NCI-H146 treated with DMSO at 0.1 percent for 48 hours (cell line): Measurements from ENCODE around the gene DIPK1B.

ENCODE experiments used
- DNase-seq: peaks from one replicate; lab custom pipeline; 2025; ENCODE audit not compliant: unreplicated experiment; lab: John Stamatoyannopoulos, UW

DIPK1B gene

GRCh38 chr9:136686534-136686793, 25.9 kb upstream of the DIPK1B start:
- no peak for DNase-seq

DNA sequence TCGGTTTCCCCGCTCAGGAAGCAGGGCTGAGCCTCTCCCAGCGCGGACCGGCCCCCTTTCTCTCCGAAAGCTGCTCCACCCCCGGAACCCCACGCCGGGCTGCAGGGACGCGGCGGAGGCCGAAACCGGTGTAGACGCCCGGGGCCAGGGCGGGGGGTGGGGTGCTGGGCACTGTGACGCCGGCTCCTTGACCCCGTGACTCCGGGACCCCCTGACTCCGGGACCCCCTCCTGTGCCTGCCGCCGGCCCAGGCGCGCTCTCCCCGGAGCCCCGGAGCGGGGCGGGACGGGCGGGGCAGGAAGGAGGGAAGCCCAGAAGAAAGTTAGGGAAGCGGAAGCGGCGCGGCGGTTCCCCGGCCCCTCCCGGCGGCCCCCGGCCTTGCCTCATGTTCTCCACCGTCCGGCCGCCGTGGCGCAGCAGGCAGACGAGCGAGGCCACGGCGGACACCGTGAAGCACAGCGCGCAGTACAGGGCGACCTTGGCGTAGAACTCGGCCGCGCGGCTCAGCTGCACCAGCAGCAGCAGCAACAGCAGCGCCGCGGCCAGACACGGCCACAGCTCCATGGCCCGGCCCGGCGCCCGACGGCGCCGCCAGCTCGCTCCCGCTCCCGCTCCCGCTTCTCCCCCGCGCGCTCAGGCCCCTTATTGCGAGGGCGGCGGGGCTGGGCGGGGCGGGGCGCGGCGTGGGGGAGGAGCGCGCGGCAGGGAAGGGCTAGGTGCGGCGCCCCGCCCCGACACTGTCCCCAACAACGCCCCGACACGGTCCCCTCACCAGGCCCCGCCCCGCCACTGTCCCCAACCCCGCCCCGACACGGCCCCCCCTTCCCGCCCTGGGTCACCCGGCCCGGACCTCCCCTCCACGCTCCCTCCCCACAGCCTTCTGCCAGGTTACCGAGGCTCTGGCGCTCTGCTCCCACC, 25.3 kb upstream of the DIPK1B start, which contains the start of gene AGPAT2:
TSS of gene AGPAT2 (minus strand) at position 664 of the 918 bp plus-strand sequence. CDS start at position 564, 100 bp downstream.
- peak; percentile 31 for DNase-seq

DNA sequence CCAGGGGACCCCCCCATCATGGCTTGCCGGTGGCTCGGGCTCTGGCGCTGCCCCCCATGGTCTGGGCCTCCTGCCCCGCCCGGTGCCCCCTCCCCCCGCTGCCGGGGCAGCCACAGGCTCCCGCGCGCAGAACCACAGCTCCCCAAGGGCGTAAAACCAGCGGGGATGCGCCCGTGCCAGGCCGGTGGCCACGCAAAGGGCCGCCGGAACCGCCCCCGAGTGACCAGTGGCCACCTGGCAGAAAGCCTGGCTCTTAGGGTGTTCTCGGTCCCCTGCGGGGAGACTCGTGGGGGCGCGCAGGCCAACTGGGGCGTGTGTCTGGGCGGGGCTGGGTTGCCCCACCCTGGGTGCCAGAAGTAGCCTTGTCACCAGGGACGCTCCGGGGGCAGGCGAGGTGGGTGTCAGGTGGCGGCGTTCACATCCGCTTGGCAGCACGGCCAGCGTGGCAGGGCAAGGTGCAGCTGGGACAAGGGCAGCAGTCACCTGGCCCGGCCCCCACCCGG, 24.6 kb upstream of the DIPK1B start:
- DNase-seq = no peak

DNA sequence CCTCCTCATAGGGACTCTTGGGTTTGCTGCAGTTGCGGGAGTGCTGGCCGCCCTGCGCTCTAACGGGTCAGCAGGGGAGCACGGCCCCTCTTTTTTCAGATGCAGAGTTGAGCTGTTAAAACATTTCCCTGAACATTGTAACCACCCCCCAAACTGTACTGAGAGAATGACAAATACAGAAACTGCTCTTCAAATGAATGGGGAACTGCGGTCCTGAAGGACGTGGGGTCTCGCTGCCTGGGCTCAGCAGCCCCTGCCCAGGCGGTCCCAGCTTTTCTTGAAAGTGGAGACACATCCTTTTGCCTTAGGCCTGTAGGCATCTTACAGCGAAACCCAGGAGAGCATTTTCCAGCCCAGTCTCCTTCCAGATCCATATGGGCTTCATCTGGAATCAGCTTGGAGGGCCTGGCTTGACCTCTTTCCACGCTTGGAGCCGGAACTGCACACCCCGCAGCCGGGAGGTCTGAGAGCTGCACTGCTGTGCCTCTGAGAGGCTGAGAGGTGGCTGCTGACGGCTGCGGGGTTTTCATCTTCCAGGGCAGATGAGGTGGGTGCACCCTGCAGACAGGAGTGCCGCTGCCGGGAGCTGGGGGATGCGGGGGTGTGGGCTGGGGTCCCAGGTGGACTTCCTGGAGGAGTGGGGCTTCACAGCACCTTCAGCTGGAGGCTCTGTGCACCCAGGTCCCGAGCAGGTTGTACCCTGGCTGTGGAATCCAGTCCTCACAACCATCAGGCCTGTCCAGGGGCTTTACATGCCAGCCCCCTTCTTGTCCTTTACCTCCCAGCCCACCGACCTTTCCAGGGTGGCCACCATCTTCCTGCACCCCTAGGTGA, 23.9 kb upstream of the DIPK1B start:
- DNase-seq = no peak

DNA sequence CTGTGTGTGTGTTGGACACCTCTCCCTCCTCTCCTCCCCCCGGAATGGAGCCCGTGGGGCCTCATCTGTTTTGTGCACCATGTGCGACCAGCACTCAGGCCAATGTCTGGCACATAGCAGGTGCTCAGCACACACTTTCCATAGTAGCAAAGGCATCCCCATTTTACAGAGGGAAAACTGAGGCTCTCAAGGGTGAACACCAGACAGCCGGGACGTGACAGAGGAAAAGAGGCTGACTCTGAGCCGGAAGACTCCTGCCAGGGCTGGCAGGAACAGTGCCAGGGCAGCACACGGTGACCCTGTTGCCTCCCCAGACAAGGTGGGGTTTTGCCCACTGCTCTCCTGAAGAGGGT, 23.3 kb upstream of the DIPK1B start:
- DNase-seq = no peak

DNA sequence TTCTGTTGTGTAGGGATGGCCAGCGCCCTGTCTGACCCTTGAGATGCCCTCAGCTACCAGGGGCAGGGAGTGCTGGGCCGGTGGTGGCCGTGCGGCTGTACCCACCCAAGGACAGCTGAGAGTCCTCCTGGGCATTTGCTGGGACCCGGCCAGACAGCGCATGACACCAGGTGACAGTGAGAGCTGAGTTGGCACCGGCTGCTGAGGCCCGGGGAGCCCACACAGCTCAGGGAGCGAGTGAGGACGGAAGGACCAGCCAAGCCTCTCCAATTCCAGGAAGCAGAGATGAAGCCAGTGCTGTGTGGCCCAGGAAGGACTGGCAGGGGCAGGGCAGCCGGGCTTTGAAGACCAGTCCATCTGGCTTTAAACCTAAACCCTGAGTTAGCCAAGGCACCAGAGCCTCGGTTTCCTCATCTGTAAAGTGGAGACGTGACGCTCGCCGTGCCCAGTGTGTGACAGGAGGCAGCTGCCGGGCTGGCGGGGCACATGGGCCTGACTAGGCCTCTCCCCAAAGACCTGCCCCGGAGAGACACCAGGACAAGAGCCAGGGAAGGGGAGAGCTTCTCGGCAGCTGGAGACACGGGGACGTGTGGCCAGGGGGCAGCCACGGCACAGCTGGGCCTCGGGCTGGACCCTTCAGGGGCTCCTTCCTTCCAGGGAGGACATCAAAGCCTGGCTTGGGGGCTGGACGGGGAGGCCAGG, 22.1 kb upstream of the DIPK1B start:
- no peak for DNase-seq

DNA sequence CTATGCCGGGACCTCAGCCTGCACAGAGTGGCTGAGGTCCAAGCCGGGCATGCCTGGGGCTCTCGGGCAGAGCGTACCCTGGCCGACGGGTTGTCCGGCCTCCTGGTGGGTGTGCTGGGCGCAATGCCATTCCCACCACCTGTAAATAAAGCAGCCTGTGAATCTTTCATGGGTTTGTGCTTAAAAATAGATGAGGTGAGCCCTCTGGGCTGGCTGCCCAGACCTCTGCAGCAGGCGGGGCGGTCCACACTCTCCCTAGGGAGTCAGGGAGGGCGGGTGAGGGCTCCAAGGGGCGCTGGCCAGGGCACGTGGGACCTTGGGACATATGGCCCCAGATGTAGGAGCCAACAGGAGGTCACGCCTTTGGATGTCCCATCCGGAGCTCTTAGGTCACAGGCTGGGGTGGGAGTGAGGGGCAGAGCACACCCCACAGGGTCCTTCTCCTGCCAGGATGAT, 21.5 kb upstream of the DIPK1B start:
- no peak for DNase-seq

- DNase-seq = no peak
These were observed 20.8 kb upstream of the DIPK1B start for GRCh38 chr9:136691316-136692184.

- DNase-seq = no peak
These were observed 19.9 kb upstream of the DIPK1B start for GRCh38 chr9:136692185-136693134.

- DNase-seq = no peak
These were observed 19.3 kb upstream of the DIPK1B start for GRCh38 chr9:136693135-136693489.

- peak; percentile 9 for DNase-seq
These were observed 18.7 kb upstream of the DIPK1B start for GRCh38 chr9:136693490-136694162.

DNA sequence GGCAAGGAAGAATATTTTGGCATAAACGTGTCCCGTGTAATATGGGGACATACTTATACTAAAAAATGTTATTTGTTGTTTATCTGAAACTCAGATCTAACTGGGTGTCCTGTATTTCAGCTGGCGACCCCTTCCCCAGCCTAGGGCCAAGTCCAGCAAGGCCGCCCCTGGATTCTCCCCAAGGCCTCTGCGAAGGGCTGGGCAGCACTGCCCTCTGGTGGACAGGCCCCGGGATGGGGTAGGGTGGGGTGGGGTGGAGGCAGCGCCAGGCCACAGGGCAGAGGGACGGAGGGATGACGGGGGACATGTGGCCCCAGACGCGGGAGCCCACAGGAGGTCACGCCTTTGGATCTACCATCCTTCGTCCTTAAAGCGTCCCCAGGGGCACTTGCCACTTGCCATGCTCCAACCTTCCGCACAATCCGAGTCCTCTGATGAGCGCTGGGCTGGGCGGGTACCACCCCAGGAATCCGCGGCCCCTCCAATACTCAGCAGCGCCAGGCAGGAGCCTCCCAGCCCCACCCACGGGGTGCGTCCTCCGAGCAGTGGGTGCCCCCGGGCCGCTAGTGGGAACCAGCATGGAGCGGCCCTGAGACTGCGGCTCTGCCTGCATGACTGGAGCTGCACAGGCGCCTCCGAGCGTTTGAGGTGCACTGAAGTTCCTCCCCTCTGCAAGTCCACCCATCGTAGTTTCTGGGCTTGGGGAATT, 18.1 kb upstream of the DIPK1B start:
- DNase-seq = no peak

GRCh38 chr9:136694872-136695247, 17.5 kb upstream of the DIPK1B start:
- no peak for DNase-seq

DNA sequence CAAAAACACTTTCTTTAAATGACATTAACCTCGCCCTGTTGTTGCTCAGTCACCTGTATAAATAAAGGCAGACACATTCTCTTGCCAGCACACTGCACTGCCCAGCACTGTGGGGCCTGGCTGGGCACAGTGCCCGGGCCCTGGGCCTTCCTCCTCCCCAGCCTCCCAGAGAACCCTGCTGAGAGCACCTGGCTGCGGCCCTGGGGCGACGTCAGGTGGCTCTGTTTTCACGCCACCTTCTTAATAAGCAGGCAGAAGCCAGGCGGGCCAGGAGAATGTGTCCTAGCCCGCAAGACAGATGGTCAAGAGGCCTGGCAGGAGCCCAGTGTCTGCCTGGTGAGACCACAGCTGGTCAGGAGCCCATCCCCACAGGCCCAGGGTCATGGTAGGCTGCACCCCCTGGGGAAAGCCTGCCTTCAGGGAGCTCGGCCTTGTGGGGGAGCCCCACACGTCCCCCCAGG, 16.9 kb upstream of the DIPK1B start:
- peak; percentile 63 for DNase-seq

DNA sequence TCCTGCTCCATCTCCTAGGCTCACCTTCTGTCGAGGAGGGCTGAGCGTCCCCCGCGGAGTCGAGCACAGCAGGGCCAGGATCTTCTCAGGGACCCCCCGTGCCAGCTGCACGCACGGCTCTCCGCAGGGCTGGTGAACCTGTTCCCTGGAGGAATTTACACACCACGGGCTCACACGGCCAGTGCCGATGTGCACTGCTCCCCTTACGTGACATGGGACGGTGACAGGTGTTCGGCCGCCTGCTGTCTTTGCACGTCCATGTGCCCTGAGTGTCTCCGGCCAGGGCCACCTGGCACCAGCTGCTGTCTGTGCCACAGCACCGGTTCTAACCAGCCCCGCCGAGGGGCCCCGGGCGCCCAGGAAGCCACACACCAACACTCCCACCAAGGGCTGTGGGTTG, 16.4 kb upstream of the DIPK1B start:
- DNase-seq = peak; percentile 37

DNA sequence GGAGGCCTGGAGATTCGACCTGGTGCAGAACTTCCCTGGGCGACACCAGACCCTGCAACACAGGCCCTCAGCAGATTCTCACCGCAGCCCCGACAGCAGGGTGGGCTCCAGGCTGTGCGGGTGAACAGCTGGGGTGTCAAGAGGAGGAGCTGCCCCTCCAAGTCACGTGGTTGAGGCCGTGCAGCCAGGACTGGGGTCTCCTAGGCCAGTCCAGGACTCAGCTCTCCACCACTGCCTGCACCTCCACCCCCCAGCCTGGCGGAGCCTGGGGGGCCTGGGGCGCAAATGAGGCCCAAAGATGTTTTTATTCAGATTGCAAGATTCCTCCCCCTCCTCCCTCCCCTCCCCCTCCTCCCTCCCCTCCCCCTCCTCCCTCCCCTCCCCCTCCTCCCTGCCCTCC, 15.9 kb upstream of the DIPK1B start:
- no peak for DNase-seq

DNA sequence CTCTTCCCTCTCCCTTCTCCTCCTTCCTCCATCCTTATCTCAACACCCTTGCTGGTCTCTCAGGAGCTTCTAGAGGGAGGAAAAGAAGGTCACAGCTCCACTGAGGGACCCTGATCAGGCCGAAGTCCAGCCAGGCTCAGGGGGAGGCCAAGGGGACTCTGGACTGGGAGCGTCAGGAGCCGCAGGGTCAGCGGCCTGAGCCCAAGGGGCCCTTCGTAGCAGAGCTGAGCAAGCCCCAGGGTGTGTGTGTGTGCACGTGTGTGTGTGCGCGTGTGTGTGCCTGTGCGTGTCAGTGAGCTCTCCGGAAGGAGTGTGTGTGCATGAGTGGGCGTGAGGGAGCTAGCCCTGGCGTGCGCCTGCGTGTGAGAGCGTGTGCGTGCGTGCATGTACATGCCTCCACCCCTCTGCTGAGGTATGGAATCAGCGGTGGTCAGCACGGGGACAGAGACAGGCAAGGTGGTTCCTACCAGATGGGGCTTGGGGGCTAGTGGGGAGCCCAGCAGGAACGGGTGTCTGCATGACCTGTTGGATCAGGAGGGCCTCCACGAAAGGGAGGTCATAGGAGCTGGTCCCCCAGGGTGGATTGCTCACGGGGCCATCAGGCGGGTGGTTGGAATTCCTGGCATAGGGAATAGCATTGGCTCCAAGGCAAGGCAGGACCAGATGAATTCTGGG, 15.1 kb upstream of the DIPK1B start:
- DNase-seq = no peak
